ENCODE measurements around the gene SKI. TPM values are rescaled to one million over a fixed set of nuclear protein-coding genes. Genes with fewer than 3 reads are reported as not detected.

Gene SKI
- total RNA-seq, 4 donors from 2014 or later = 35.3 to 54.0 (median 47.3) TPM

DNA sequence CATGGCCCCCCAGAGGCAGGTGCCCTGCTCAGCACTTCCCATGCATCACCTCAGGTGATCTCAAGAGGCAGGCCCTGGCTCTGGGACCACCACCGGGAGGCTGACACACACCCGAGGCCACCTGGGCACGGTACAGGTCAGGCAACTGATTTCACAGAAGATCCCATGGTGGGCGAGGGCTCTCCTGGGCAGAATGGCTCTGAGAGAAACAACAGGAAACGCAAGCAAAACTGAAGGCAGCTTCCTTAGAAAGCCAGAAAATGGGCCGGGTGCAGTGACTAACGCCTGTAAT, 11.4 kb upstream of the SKI start:
- ATAC-seq (ENCODE audit: low FRiP score) = no peak
- TF ChIP-seq, protein P1, sequence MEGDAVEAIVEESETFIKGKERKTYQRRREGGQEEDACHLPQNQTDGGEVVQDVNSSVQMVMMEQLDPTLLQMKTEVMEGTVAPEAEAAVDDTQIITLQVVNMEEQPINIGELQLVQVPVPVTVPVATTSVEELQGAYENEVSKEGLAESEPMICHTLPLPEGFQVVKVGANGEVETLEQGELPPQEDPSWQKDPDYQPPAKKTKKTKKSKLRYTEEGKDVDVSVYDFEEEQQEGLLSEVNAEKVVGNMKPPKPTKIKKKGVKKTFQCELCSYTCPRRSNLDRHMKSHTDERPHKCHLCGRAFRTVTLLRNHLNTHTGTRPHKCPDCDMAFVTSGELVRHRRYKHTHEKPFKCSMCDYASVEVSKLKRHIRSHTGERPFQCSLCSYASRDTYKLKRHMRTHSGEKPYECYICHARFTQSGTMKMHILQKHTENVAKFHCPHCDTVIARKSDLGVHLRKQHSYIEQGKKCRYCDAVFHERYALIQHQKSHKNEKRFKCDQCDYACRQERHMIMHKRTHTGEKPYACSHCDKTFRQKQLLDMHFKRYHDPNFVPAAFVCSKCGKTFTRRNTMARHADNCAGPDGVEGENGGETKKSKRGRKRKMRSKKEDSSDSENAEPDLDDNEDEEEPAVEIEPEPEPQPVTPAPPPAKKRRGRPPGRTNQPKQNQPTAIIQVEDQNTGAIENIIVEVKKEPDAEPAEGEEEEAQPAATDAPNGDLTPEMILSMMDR (IDR thresholded peaks at IDR 0.05) = no peak

DNA sequence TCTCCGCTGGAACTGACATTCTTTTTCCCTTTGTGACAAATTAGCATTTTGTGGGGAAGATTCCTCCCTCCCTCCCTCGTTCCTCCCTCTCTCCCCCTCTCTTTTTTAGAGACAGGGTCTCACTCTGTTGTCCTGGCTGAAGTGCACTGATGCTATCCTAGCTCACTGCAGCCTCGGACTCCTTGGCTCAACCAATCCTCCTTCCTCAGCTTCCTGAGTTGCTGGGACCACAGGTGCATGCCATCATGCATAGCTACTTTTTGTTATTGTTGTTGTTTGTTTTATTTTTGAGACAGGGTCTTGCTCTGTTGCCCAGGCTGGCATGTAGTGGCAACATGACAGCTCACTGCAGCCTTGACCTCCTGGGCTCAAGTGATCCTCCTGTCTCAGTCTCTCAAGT, 6.8 kb upstream of the SKI start:
- TF ChIP-seq, protein P1 (IDR thresholded peaks at IDR 0.05) = no peak
- ATAC-seq (ENCODE audit: low FRiP score) (no peak), DNase-seq (ENCODE audit: low spot score) (no peak)

More for the DNA sequence above, 11.4 kb upstream of the SKI start:
- DNase-seq (ENCODE audit: low spot score) = no peak

DNA sequence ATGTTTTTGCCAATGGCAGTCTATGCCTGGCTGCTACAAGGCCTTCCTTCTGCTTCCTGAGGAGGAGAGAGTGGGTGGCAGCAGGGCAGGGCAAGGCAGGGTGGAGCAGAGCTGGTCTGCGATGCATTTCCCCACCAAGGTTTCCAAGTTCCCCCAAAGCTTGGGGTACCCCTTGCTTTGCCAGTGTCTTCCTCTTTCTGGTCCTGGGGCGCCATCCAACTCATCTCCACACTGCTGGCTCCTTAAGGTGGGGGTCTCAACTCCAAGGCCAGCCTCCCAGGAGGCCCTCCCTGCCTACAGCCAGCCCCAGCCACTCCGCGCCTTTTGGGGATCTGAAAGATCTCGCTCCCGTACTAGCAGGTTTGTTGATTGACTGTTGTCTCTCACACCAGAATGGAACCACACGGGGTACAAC, 3.9 kb upstream of the SKI start:
- DNase-seq (ENCODE audit: low spot score) = no peak
- no peak for ATAC-seq (ENCODE audit: low FRiP score)
- TF ChIP-seq, protein P1 (IDR thresholded peaks at IDR 0.05) = no peak

GRCh38 chr1:2224631-2225428, 3.3 kb upstream of the SKI start:
- DNase-seq (ENCODE audit: low spot score) = no peak
- ATAC-seq (ENCODE audit: low FRiP score) = no peak
- TF ChIP-seq, protein P1 (IDR thresholded peaks at IDR 0.05) = no peak

DNA sequence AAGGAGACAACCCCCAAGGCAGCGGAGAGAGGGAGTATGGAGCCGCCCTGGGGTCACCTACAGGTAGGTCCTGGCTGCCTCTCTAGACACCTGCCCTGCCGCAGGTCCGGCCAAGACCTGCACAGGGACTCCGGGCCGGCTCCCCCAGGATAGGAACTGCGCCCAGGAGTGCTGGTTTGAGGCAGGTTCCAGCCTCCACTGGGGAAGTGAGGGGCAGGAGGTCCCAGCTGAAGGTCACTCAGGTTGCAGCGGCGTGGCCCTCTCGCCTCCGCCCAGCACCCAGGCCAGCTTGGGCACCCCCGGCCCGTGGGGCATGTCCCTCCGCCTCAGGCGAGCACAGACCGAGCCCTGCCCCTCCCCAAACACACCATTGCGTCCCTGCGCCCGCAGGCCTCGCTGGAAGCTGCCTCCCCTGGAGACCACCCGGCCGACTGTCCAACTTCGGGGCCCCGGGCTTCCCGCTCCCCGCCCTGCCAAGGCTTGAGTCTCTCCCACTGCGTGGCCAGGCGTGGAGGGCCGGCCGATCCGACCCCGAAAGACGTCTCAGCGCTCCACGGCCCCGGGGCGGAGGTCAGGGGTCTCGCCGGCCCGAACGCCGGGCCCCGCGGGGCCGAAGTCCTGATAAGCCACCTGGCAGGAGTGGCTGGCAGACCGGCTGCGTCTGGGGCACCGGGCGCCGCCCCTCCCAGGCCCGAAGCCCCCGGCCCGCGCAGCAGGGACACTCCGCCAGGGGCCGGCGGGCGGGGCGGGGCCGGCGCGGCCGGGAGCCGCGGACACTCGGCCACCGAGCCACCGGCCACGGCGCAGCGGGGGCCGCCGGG, 1.4 kb upstream of the SKI start:
- ATAC-seq (ENCODE audit: low FRiP score) = peak; percentile 7
- TF ChIP-seq, protein P1 (IDR thresholded peaks at IDR 0.05) = no peak
- DNase-seq (ENCODE audit: low spot score) = no peak

- ATAC-seq (ENCODE audit: low FRiP score) (peak; percentile 91), DNase-seq (ENCODE audit: low spot score) (peak; percentile 75)
- TF ChIP-seq, protein P1 (IDR thresholded peaks at IDR 0.05) = peak in 1 of 3 donors; percentile 8
Observed at GRCh38 chr1:2227346-2228156, 568 bp upstream of the SKI start.

Measured in omental fat pad (tissue), 4 donors.